HG03432 (cell line): ENCODE data around the gene LRTM2.

ENCODE experiments used
- ATAC-seq: cut with Tn5 transposase; IDR thresholded peaks from one replicate; pipeline ENCODE4 v1.9.1; 2021; ENCODE audit warnings: mild to moderate bottlenecking, moderate library complexity; ENCODE audit not compliant: unreplicated experiment

Gene LRTM2

DNA sequence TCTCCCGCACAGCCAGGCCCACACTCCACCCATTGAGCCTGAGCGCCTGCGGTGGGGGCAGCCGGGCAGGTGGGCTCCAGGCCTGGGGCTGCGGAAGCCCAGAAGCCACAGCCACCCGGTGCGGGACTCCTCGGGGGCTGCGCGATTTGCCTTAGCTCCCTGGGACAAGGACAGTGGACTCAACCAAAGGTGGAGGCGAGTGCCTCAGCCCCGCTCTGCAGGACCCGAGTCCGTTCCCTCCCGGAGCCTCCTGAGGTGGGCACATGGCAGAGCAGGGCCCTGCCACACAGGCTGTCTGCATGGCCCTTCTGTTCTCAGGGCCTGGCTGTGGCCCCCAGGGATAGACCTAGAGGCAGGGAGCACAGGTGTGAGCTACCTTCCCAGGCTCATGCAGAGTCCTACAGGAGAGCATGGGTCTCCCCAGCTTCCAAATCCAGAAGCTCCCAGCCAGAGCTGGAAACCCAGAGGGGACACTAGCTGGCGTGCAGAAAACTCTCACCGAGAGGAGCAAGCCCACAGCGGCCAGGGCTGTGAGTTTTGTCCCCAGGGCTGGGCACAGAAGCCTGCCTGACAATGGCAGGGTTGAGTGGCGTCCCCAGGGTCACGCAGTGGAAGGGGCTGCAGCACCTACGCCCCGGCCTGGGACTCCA is 22.2 kb upstream of the LRTM2 start:
- ATAC-seq, result no peak

DNA sequence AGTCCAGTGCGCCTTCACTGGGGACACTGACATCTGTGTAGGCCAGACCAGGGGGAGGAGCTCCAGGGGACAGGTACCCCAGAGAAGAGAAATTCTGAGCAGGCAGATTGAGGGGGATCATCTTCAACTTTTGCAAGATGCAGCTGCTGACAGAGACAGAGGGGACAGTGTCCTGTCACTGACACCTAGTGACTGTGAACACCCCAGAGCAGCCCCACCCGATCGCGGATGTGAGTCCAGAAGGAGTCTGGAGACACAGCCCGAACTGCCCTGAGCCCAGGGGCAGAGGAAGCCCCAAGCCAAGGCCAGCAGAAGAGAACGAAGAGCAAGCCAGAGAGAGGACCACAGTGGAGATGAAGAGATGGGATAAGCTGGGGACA is 21.7 kb upstream of the LRTM2 start:
- ATAC-seq, result no peak

DNA sequence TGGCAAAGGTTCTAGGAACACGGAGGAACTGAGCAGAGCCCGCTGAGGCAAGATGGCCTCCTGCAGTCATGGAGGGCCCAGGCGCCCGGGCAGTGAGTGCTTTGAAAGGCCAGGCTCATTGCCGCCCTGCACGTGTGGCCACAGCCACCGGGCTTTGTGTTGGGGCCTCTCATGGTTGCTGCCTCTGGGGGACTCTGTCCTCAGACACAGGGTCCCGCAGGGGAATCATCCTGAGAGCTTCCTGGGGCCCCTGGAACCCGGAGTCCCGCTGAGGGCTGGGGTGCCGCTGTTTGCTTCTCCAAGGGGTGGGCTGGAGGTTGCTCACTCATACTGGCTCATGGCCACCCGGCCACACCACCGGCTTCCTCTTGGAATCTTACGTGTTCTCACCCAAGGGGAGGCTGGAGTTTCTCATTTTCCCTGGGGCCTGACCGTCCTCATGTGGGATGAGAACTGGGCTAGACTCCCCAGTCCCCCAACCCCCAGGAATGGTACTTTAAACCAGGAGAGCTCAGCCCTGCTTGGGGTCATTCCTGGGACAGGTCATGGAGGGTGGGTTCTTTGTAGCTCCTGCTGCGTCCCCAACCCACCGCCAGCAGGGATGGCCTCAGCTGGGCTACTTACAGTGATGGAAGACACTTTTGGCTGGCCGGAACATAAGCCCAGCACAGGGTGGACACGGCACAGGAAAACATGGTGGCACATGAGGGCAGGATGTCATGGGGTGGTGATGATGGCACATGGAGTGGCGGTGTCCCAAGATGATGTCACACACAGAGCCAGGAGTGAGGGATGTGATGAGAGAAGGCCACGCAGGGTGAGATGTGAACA is 21.1 kb upstream of the LRTM2 start:
- no peak for ATAC-seq

DNA sequence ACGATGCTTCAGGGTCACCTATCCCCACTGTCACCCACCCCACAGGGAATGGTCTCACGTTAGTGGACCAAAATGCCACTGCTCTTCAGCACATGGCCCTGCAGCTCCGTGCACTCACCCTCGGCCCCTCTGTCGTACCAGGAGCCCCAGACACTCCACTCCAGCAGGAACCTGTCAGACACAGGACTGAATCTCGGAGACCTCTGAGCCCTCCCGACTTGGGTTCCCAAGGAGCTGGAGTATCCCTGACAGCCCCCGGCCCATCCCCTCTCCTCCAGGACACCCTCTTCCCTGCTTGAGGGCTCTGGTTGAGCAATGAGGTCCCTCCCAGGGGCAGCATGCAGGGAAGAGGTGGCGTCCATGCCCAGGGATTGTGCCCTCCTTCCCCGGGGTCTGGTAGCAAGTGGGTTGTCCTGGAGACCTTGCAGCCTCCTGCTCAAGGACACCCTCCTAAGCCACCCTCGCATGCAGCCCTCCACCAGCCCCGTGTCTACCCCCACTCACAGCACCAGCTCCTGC is 20.4 kb upstream of the LRTM2 start:
- no peak for ATAC-seq

DNA sequence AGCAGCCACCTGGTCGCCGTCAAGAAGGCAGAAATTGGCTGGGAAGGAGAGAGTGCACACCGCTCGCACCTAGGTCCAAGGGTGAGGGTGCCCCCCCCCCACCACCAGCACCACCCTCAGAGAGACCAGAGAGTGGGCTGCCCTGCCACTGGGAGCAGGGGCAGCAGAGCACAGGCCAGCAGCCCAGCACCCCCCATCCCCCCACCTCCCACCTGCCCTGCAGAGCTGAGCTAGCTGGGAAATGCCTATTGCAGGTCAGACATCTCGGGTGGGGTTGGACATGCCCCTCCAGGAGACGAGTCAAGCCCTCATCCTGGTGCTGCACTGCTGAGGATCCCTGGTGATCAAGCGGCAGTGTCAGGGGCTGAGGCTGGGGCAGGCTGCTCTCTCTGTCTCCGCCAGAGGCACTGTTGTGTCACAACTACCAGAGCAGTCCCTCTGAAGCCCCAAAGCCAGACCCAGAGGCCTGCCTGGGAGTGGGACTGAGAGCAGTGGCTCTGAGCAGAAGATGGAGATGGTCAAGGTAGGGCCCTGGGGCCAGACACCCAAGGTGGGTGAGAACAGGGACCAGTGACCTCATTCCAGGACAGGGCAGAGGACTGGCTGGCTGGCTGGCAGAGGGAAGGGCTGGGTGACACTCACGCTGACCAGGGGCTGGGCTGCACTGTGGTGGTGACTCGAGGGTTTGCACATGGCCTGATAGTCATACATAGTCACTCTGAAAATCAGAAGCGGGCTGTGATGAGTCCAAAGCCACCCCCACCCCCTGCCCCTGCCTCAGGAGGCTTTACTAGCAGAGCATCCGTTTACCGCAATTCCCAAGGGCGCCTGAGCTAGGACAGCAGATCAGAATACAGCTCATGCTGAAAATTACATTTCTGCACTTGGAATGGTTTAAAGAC is 19.7 kb upstream of the LRTM2 start:
- no peak for ATAC-seq

DNA sequence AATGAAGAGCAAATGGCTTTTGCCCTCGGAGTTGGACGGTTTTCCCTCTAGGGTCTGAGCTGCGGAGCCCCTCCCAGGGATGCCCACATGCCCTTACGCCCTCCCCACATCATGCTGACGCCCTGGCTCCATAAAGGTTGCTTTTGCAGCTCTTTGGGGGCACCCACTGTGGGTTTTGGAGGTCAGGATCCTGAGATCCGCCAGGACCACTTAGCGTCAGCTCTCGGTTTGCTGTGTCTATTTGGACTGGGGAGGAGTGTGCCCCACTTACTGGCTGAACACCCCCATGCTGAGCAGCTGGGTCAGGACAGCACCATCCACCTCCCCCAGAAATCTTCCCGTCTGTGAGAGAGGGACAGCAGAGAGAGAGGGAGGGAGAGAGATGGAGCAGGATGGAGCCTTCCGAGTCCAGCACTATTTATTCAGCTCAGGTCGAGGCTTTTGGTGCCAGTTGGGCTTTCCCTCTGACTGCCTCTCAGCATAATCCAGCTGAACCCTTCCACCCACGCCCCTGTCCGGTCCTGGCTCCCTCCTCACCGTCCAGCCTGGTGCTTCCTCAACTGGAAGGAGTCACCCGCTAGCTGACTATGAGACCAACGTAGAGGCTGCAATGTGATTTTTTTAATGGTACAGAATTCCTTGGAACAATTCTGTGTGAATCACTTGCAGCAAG is 18.9 kb upstream of the LRTM2 start:
- ATAC-seq, result no peak

DNA sequence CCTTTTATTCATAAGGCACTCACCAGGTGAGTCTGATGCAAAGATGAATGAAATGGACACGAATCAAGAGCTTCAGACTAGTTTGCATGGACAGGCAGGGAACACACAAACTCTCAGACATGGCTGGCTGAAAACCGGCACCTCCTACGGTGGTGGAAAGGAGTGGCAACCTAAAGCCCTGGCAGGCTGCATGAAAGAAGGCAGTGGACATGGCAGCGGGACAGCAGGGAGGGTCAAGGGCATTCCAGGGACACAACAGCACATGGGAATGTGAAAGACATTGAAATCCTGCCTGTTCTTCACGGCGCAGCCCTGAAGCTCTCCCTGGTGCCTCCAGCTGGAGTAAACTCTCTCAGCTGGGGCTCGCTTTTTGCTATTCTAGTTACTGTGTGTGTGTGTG is 16.6 kb upstream of the LRTM2 start:
- no peak for ATAC-seq

DNA sequence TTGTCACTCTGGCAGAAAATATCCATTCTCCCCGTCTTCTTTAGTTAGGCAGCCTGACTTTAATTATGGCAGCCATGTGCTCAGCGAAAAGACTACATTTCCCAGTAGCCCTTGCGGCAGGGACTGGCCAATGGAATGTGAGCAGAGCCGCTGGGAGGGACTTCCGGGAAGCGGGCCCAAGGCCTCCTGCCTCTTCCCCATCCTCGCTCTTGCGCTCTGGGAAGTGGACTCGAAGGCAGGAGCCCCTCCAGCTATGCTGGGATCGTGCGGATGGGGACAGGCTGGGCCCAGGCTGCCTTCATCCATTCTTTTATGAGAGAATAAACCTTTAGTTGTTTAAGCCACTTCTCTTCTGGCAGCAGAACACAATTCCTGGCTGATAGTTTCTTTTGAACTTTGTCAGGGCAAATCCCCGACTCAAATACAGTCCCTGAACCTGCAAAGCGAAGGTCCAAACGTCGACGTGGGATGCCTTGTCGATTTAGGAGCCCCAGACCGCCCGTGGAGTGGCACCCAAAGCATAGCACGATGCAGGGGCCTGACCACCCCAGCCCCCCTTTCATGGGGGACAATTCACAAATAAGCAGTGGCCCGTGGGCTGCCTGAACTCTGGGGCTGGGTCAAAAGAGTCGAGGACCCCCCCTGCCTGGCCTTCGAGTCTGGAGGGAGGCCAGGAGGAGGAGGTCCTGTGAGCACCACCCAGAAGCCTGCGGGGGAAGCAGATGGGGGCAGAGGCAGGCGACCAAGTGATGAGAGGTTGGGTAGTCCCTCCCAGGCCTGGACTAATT is 15.6 kb upstream of the LRTM2 start:
- ATAC-seq, result peak; percentile 74

DNA sequence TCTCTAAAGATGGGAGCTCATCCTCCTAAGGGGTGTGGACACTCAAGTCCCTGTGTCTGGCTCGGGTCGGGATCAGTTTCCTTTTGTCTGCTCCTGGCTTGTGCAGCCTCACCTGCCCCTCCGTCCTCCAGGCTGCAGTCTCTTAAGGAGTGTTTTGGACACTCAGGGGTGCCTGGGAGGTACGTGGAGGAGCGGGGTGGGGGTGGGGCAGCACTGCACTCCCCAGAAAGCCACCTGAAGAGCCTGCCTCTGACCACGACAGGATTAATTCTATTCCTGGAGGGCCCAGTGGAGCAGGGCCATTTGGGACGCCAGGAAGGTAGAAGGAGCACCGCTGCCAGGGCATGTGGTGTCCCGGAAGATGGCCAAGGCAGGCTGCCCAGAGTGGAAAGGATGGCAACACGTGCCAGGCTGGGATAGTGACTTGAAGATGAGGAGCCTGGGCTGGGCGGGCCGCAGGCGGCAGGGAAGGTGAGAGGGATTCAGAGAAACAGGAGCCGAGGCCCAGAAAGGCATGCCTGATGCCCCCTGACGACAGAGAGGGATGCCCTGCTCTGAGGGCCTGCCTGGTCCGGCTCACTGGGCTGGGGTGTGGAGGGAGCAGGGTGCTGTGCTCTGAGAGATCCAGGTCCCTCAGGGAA is 14.8 kb upstream of the LRTM2 start:
- no peak for ATAC-seq

DNA sequence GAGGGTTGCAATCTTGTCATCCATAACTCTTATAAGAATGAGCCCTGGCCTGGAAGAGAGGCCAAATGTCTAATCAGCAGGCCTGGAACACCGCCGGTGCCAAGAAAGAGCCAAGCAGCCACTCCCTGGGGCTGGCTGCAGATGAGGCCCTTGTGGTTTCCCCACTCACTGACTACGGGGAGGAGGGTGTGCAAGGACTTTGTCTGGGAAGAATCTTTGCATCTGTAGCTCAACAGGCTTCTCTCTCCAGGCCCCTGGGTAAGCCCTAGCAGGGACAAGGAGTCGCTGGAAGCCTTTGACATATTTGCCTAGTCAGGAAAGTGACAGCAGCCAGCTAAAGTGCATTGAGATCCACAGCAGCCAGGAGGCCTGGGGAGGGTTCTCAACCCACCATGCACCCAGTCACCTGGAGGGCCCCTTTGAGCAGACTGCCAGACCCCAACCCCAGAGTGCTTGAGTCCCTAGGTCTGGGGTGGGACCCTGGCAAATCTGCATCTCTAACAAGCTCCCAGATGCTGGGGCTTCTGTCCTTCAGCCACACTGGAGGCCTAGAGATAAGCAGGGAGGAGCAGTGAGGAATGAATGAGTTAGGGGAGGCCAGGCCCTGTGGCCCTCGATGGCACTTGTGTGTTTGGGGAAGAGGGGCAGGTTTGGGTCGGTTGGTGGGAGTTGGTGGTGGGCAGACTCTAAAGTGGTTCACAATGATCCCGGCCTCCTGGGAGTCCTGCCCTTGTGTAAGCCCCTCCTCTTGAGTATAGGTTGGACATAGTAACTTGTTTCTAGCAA is 13.9 kb upstream of the LRTM2 start:
- ATAC-seq, result no peak

DNA sequence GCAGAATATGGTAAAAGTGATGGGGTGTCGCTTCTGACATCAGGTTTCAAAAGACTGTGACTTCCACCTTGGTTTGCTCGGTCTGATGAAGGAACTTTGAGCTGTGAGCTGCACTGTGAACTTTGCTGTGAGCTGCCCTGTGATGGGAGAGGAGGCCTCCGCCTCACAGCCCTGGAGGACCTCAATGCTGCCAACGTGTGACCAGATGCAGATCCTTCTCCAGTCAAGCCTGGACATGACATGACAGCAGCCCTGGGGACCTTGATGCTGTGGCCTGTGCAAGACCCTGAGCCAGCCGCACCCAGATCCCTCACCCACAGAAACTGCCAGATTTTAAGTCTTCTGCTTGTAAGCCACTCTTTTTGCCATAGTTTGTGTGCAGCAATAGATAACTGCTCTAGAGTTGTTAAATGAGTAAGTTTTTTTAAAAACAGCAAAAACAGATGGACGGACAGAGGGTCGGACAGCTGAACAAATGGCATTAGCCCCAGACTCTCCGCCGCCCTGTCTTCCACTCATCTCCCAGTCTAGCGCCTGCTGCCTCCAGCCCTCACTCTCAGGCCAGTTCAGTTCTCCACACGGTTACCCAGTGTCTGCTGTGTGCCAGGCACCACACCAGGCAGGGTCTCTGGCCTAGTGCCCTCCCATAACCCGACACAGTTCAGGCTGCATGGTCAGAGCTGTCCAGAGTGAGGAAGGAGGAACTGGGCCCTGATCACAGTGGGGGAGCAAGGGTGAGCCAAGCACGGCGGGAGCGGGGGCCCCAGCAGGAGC is 13.1 kb upstream of the LRTM2 start:
- ATAC-seq, result no peak

DNA sequence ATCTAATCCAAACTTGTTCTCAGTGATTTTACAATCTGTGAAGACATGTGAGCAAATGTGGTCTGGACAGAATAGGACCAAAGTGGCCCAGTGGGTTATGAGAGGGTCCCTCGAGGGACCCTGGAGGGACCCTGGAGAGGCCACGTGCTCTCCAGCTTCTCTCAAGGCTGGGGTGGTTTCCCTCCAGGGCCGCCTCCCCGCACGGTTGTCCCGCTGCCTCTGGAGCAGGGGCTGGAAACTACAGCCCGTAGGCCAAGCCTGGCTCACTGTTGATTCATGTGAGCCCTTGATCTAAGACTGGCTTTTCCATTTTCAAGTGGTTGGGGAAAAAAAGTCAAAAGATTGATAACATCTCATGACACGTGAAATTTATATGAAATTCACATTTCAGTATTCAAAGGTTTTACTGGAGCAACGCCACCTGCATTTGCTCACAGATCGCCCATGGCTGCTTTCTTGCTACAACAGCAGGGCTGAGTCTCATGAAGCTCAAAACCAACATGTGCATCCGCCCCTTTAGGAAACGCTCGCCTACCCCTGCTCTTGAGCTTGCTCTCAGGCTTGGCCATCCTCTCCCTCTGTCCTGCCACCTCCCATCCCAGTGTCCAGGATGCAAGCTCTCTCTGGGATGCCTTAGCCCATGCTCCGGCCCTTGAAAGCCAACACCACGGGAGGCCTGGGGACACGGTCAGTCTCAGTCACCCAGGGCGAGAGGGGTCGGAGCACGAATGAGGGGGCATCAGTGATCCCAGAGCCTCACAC is 12.1 kb upstream of the LRTM2 start:
- ATAC-seq, result no peak

DNA sequence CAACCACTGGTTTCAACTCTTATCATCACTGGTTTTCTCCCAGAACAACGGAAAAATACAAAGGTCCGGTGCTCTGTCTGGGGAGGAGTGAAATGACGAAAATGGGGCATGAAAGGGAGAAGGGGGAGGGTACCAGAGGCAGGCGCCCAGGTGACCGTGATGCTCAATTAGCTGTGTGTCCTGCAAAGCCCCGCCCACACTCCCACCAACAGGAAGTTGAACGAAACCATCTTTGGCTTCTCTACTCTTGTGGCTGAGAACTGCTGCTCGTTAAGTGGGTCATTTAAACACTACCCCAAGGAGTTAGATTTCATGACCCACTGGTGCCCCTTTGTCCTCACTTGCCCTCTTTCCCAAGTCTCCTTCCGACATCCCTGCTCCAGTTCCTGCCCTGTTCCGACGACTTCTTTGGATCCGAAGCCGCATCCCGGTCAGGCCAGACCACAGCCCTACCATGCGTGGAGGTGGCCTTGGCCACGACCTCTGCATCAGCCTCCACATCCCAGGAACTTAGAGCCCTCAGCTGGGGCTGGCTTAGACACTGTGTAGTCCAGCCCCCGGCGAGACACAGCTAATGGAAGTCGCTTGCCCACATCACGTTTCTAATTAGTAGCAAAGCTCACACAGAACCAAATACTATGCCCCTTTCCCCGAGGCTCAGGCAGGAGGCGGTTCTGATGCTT is 11.4 kb upstream of the LRTM2 start:
- no peak for ATAC-seq

DNA sequence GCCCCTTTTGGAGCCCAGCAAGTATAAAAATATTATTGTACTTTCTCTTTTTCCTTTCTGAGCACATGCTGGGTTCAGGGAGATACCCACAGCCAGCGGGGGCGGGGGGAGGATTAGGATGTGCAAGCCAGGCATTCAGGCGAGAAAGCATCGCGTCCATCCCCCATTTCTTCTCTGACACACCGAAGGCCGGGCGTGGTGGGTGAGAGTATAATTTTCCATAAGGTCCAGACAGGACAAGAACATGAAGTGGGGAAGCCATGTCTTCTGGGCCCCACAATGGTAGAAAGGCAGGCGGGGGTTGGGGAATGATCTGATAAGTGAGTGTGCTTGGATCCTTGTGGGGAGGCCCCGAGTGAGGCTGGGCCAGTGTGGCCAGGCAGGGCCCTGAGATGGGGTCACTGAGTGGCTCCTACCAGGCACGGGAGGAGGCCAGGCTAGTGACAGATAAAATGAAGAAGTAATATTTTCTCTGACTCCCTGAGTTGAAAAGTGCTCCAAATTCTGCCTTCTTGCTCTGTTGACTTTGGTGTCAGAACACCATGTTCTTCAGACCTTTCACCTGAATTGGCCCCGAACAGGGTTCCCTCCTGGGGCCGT is 10.7 kb upstream of the LRTM2 start:
- no peak for ATAC-seq

DNA sequence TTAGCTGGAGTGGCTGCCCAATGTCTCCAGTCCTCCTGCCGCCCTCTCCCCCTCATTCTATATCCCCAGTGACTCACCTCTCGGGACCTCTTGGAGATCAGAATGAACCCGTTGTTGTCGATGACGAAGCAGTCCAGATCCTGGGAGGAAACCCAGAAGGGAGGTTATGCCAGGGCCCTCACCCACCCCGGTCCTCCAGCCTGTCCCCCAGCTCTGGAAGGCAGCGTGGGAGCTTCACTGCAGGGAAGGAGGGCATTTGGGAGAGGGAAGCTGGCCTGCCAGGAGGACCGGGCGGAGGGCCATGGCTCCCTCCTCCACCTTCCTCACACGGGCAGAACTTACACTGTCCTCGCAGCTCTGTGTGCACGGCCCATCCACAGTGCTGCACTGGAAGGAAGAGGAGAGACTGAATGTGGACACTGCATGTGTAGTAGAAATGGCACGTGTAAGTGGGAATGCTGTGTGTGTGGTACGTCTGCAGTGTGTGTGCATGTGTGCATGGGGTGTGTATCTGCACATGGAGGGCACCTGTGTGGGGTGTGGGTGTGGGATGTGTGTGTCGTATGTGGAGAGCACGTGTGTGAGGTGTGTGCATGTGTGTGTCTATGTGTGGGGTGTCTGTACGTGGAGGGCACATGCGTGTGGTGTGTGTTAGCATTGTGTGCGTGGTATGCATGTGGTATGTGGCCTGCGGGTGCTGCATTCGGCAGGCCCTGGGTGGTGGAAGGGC is 10.0 kb upstream of the LRTM2 start:
- no peak for ATAC-seq

DNA sequence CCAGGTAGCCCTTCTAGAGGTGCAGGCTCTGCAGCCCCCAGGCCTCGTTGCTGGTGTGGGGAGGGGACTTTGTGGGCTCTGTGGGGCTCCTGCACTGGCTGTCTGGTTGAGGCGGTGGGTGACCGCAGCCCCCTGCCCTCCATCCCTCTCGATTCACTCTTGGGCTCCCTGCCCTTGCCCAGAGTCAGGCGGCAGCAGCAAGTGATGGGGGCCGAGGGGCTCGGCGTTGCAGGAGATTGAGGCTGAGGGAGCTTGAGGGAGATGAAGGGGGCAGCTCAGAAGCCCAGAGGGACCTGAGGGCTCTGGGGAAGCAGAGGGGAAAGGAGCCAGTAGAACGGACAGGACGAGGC is 9.5 kb upstream of the LRTM2 start:
- no peak for ATAC-seq
